ENCODE measurements around the gene CYP26C1. TPM values are rescaled to one million over a fixed set of nuclear protein-coding genes. Genes with fewer than 3 reads are reported as not detected.

Gene CYP26C1
- total RNA-seq, 2 donors from 2014 or later: 0.09 to 1.1 TPM

DNA sequence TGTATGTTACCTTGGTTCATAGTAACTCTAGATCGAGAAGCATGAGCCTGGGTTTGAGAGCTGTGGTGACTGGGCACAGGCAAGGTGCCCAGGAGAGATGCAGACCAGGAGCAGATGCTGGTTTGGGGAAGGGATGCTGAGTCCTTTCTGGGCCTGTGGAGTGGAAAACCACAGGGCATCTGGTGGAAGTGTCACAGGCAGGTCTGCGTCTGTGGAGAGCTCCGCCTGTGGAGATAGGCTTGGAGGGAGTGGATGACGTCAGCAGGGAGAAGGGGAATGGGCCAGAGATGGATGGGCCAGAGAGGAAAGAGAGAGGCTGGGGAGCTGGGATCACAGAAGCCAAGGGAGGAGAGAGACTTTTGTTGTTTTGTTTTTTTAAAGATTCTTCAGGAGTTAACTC, 27.9 kb downstream of the CYP26C1 start:
- H3K4me3 ChIP-seq: no peak overlapping the region
- no peaks in the 10 kb centered on the region for H3K4me1 ChIP-seq (replicated peaks)
- no peaks in the 10 kb centered on the region for H3K36me3 ChIP-seq
- 78% methylated on average over 4 of the region's 4 CpGs for WGBS
- H3K27ac ChIP-seq: no peak overlapping the region
- no peaks in the 10 kb centered on the region for H3K9me3 ChIP-seq
- TF ChIP-seq POLR2A (IDR thresholded peaks at IDR 0.05) (no peak), POLR2AphosphoS5 (IDR thresholded peaks at IDR 0.05) (no peak)
- TF ChIP-seq, protein P1, sequence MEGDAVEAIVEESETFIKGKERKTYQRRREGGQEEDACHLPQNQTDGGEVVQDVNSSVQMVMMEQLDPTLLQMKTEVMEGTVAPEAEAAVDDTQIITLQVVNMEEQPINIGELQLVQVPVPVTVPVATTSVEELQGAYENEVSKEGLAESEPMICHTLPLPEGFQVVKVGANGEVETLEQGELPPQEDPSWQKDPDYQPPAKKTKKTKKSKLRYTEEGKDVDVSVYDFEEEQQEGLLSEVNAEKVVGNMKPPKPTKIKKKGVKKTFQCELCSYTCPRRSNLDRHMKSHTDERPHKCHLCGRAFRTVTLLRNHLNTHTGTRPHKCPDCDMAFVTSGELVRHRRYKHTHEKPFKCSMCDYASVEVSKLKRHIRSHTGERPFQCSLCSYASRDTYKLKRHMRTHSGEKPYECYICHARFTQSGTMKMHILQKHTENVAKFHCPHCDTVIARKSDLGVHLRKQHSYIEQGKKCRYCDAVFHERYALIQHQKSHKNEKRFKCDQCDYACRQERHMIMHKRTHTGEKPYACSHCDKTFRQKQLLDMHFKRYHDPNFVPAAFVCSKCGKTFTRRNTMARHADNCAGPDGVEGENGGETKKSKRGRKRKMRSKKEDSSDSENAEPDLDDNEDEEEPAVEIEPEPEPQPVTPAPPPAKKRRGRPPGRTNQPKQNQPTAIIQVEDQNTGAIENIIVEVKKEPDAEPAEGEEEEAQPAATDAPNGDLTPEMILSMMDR (IDR thresholded peaks at IDR 0.05): no peak
- intact Hi-C loops (cut with DNase I): loop anchor here (10.0 kb wide), 1 partner anchor 266 kb away; no protein-coding TSS in a partner anchor
- no peaks in the 10 kb centered on the region for H3K27me3 ChIP-seq (replicated peaks; ENCODE audit: insufficient read depth)
- DNase-seq (ENCODE audit: low spot score): no peak

DNA sequence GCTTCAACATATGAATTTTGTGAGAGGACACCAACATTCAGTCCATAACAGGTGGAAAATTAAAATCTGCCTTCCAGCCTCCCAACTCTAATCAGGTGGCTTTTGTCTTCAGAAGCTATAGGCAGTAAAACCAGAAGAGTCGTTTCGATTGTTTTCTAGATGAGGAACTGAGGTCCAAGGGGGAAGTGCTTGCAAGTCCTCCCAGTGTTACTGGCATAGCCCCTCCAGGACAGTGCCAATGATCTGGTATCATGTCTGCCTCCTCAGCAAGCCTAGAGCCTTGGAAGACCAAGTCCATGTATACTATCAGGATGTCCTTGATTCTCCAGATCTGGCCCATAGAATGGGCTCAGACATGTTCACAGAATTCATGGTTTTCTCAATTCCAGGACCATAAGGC, 30.0 kb downstream of the CYP26C1 start:
- 83% methylated on average over 2 of the region's 2 CpGs for WGBS
- intact Hi-C loops (cut with DNase I): no loop called here
- Histone ChIP-seq H3K27me3 (replicated peaks; ENCODE audit: insufficient read depth) (no peaks in the 10 kb centered on the region), H3K36me3 (no peaks in the 10 kb centered on the region), H3K27ac (no peak overlapping the region), H3K4me3 (no peak overlapping the region), H3K9me3 (no peaks in the 10 kb centered on the region), H3K4me1 (replicated peaks) (no peaks in the 10 kb centered on the region)
- TF ChIP-seq, protein P1 (IDR thresholded peaks at IDR 0.05): no peak
- no peak for TF ChIP-seq POLR2A (IDR thresholded peaks at IDR 0.05)
- no peak for TF ChIP-seq POLR2AphosphoS5 (IDR thresholded peaks at IDR 0.05)
- DNase-seq (ENCODE audit: low spot score): no peak

DNA sequence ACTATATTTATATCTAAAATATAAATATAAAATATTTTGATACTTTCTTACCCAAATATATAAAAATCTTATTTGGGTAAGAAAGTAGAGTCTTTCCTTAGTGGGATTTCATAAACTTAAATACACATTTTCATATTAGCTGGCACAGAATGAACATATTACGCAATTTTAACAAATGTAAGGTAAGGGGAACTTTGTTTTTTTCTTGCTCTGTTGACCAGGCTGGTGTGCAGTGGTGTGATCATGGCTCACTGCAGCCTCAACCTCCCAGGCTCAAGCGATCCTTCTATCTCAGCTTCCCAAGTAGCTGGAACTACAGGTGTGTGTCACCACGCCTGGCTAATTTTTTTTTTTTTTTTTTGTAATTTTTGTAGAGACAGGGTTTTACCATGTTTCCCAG, 31.4 kb downstream of the CYP26C1 start:
- Histone ChIP-seq H3K9me3 (no peaks in the 10 kb centered on the region), H3K27me3 (replicated peaks; ENCODE audit: insufficient read depth) (no peaks in the 10 kb centered on the region), H3K27ac (no peak overlapping the region), H3K36me3 (no peaks in the 10 kb centered on the region), H3K4me3 (no peak overlapping the region), H3K4me1 (replicated peaks) (no peaks in the 10 kb centered on the region)
- intact Hi-C loops (cut with DNase I): no loop called here
- no peak for DNase-seq (ENCODE audit: low spot score)
- 91% methylated on average over 3 of the region's 3 CpGs for WGBS
- TF ChIP-seq, protein P1 (IDR thresholded peaks at IDR 0.05): no peak
- TF ChIP-seq POLR2A (IDR thresholded peaks at IDR 0.05) (no peak), POLR2AphosphoS5 (IDR thresholded peaks at IDR 0.05) (no peak)

DNA sequence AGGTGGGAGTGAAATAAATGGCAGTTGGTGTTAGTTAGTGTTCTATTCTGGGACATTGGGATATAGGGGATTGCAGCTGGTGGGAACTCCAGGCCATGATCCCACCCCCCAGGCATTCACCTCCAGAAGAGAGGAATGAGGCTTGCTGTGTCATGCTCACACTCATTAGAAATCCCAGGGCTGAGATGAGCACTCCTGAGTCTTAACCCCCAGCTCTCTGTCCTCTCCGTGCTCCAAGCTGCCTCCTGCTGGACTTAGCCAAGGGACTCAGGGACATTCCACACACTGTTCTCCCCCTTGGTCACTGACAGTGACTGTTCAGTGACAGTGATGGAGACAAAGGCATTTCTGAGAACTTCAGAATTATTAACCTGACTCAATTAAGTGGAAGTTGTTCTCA, 34.6 kb downstream of the CYP26C1 start:
- no peak for DNase-seq (ENCODE audit: low spot score)
- intact Hi-C loops (cut with DNase I): no loop called here
- Histone ChIP-seq H3K27me3 (replicated peaks; ENCODE audit: insufficient read depth) (no peaks in the 10 kb centered on the region), H3K4me1 (replicated peaks) (no peaks in the 10 kb centered on the region), H3K27ac (no peak overlapping the region), H3K36me3 (no peaks in the 10 kb centered on the region), H3K4me3 (no peak overlapping the region), H3K9me3 (no peaks in the 10 kb centered on the region)
- WGBS: 70% methylated on average over 1 of the region's 1 CpG
- no peak for TF ChIP-seq POLR2A (IDR thresholded peaks at IDR 0.05)
- TF ChIP-seq, protein P1 (IDR thresholded peaks at IDR 0.05): no peak
- TF ChIP-seq POLR2AphosphoS5 (IDR thresholded peaks at IDR 0.05): no peak

DNA sequence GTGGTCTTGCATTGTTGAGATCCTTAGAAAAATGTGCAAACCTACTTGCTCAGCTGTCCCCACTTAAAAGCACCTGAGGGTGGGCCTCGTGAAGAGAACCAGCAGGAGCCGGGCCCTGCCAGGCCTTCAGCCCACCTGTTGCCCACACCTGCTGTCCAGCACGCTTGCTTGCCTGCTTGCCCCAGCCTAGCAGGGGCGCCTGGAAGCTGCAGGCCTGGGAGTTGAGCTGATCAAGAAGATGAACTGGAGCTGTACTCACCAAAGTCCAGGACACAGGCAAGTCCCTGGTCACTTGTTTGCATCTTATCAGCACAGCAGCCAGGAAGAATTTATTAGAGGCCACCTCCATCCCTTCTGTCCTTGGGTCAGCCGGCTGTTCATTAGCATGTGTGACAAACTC, 36.3 kb downstream of the CYP26C1 start:
- intact Hi-C loops (cut with DNase I): no loop called here
- H3K27me3 ChIP-seq (replicated peaks; ENCODE audit: insufficient read depth): no peaks in the 10 kb centered on the region
- no peak for TF ChIP-seq POLR2A (IDR thresholded peaks at IDR 0.05)
- TF ChIP-seq POLR2AphosphoS5 (IDR thresholded peaks at IDR 0.05): no peak
- TF ChIP-seq, protein P1 (IDR thresholded peaks at IDR 0.05): no peak
- no peak overlapping the region for H3K4me3 ChIP-seq
- H3K36me3 ChIP-seq: no peaks in the 10 kb centered on the region
- no peaks in the 10 kb centered on the region for H3K4me1 ChIP-seq (replicated peaks)
- H3K9me3 ChIP-seq: no peaks in the 10 kb centered on the region
- H3K27ac ChIP-seq: no peak overlapping the region
- DNase-seq (ENCODE audit: low spot score): no peak
- WGBS: 79% methylated on average over 5 of the region's 5 CpGs
